H1 (cell line): Measurements from ENCODE around the gene C20orf141. TPM values are rescaled to one million over a fixed set of nuclear protein-coding genes. Genes with fewer than 3 reads are reported as not detected.

Experiments used
- SIN3A ChIP-seq, 2 experiments: IDR thresholded peaks in 1 of 2; conservative IDR thresholded peaks in 1 of 2; 2 replicates each; pipeline ENCODE4 v1.6.1; 2011 to 2012; ENCODE audit warnings: low read length in 2 of 2, improper control_type of control experiment in 1 of 2, low read depth in 1 of 2, mild to moderate bottlenecking in 1 of 2
- polyA plus RNA-seq, 7 experiments: library from polyadenylated mRNA; depleted of rRNA in 3 of 7; stranded (reverse) in 5 of 7; unstranded in 2 of 7; fragments of >200 nt in 5 of 7; fragments of 200-250 nt in 2 of 7; gene quantifications; 1 replicate in 5 of 7; 2 replicates in 1 of 7; 4 replicates in 1 of 7; pipeline versions ENCODE4 v1.2.1 to v1.2.3, GENCODE V29; 2011 to 2013; ENCODE audit warnings: missing spikeins in 2 of 7, mixed read lengths in 2 of 7
- total RNA-seq: library from RNA; stranded (reverse); fragmentation: NEBNext Ultra II Directional; extraction: Animal tissue kit (Norgen Biotek cat#: 25700); gene quantifications from 2 replicates; pipeline ENCODE4 v1.2.1, GENCODE V29; 2021

The C20orf141 gene
- total and polyA plus RNA-seq, 2 of the 8 experiments (the other 6 are each of a cell fraction or from before 2014, with no cell fraction given): not detected

GRCh38 chr20:2836035-2836434, 21.2 kb downstream of the C20orf141 start (continued):
- no peak for TF ChIP-seq SIN3A (conservative IDR thresholded peaks at IDR 0.05 in 1 of 2, IDR thresholded peaks at IDR 0.05 in 1 of 2; ENCODE audit: low read depth in 1 of 2, low read length in 2 of 2)
- TF ChIP-seq, all 59 proteins: peak for 0
